ES-I3 (cell line): Measurements from ENCODE around the gene TOX3.

Source experiments
- H3K36me3 ChIP-seq: 2 replicates; pipeline ENCODE4 v1.6.1; 2013; ENCODE audit warnings: mild to moderate bottlenecking, low read length, control low read depth, moderate library complexity; ENCODE audit not compliant: insufficient read depth
- H3K4me1 ChIP-seq: 2 replicates; pipeline ENCODE4 v1.6.1; 2013; ENCODE audit warnings: mild to moderate bottlenecking, control low read depth, low read length; ENCODE audit not compliant: insufficient read depth
- H3K9ac ChIP-seq: 2 replicates; pipeline ENCODE4 v1.6.1; 2013; ENCODE audit warnings: low read depth, mild to moderate bottlenecking, low read length, moderate library complexity
- H3K9me3 ChIP-seq: 2 replicates; pipeline ENCODE4 v1.6.1; 2013; ENCODE audit warnings: mild to moderate bottlenecking, low read length, moderate library complexity; ENCODE audit not compliant: control insufficient read depth, insufficient read depth

The TOX3 gene

DNA sequence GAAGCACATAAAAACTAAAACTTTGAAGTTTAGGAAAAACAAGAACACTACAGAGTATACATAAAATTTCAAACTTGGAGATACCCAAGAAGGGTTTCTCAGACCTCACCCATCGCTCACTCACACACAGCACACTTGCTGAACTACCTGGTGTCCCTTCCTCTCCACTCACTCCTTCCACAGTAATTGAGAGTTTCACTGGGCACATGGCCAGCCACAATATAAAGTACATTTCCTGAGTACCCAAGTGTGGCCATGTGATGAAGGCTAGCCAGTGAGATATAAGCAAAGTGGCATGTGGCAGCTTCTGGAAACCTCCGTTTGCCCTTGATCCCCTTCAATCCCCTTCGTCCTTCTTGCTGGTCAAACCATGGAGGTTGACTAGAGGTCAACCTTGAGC is 11.9 kb downstream of the TOX3 start:
- no peak overlapping the region for H3K9ac ChIP-seq
- H3K36me3 ChIP-seq, result no peaks in the 10 kb centered on the region
- no peaks in the 10 kb centered on the region for H3K9me3 ChIP-seq
- H3K4me1 ChIP-seq, result peaks cover 5% of the 10 kb centered on the region; the same call in 1 of the 2 replicates

DNA sequence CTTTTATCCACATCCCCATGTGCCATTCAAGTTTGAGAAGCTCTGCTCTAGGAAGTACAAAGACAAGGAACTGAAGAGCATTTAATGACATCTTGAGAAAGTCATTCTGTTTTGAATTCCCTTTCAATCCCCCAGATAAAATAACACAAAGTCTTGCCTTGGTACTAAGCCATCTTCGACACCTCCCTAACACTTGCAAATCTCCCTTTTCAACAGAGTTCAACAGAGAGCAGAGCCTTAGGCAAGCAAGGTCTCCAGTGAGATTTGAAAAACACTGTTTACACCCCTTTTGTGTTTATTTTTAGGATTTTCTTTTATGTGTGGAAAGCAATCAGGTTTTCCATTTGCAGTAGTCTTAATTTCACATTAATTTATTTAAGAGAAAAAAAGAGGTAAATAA is 13.6 kb downstream of the TOX3 start:
- Histone ChIP-seq H3K9ac (no peak overlapping the region), H3K4me1 (peaks cover 5% of the 10 kb centered on the region; the same call in 1 of the 2 replicates), H3K9me3 (no peaks in the 10 kb centered on the region), H3K36me3 (no peaks in the 10 kb centered on the region)

DNA sequence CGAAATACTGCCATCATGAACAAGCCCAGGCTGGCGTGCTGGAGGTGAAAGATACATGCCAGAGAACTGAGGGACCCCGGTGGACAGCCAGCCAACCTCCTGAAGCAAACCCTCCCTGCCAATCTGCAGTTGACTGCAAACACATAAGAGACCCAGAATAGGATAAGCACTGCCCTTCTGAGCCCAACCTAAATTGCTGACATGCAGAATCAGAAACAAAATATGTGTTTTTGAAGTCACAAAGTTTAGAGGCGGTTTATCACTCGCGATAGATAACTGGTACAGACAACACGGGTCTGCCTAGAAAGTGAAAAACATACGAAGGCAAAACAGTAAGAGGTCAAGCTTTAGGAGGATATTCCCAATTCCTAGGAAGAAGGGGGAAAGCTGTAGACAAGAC is 14.6 kb downstream of the TOX3 start:
- no peaks in the 10 kb centered on the region for H3K9me3 ChIP-seq
- no peaks in the 10 kb centered on the region for H3K36me3 ChIP-seq
- peaks cover 5% of the 10 kb centered on the region; the same call in 1 of the 2 replicates for H3K4me1 ChIP-seq
- no peak overlapping the region for H3K9ac ChIP-seq

DNA sequence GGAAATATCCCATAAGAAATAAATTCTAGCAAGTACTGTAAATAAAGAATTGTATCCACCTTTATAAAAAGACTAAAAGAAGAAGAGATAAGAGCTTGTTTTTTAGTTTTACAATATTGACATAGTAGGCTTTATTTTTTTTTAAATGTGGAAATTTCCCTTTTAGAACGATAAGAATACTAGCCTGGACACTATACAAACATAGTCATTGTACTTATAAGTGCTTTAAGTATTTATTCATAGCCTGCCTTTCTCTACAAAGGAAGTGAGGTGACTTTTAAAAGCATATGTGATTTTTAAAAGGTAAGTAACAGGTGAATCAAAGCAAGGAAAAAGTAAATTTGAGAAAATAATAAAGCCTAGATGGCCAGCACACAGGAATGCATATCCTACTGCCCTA is 17.7 kb downstream of the TOX3 start:
- peaks cover 20% of the 10 kb centered on the region; the same call in 1 of the 2 replicates for H3K4me1 ChIP-seq
- no peaks in the 10 kb centered on the region for H3K36me3 ChIP-seq
- no peak overlapping the region for H3K9ac ChIP-seq
- no peaks in the 10 kb centered on the region for H3K9me3 ChIP-seq

DNA sequence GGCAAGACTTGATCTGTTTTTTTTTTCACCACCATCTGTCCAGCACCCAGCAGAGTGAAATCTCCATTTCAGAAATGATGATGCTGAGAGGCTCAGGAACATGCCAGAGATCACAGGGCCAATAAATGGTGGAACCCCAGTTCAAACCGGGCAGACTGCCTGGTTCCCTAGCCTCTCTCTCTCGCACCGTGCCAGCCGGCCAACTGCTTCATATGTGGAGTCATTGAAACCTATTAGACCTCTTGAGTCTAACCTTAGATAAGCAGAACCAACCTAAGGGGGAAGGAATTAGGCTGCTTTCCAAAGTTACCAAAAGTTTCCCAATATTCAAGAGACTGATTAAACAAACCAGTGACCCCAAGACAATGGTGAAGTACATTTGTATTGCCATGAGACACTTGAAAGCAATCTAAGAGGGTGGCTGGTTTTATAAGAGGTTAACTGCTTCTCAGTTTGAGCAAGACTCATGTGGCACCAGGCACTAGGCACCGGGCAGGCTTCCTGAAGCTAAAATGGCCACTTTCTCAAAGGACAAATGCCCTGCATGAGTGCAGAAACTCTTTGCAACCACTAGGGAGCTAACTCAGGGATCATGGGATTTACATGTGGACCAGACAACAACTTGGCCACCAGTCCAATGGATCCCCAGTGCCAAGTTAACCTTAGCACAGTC is 18.4 kb downstream of the TOX3 start:
- no peaks in the 10 kb centered on the region for H3K9me3 ChIP-seq
- no peak overlapping the region for H3K9ac ChIP-seq
- peaks cover 15% of the 10 kb centered on the region; the same call in 1 of the 2 replicates for H3K4me1 ChIP-seq
- H3K36me3 ChIP-seq, result no peaks in the 10 kb centered on the region

DNA sequence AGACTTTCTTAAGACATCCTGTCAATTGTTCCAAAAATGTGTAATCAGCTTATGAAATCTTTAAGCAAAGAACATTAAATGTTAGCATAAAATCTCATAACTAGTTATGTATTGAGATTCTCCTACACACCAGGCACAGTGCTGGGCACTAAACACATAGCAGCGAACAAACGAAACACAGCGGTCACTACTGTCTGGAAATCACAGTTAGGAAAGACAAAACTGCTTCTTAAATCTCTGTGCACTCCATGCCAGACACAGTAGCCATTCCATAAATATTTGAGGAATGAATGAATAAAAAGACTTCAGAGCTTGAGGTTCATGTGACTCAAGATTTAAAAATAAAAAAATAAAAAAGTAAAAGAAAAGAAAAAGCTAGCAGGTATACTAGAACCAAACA is 20.1 kb downstream of the TOX3 start:
- no peak overlapping the region for H3K9ac ChIP-seq
- peaks cover 19% of the 10 kb centered on the region; the same call in 1 of the 2 replicates for H3K4me1 ChIP-seq
- no peaks in the 10 kb centered on the region for H3K9me3 ChIP-seq
- no peaks in the 10 kb centered on the region for H3K36me3 ChIP-seq

DNA sequence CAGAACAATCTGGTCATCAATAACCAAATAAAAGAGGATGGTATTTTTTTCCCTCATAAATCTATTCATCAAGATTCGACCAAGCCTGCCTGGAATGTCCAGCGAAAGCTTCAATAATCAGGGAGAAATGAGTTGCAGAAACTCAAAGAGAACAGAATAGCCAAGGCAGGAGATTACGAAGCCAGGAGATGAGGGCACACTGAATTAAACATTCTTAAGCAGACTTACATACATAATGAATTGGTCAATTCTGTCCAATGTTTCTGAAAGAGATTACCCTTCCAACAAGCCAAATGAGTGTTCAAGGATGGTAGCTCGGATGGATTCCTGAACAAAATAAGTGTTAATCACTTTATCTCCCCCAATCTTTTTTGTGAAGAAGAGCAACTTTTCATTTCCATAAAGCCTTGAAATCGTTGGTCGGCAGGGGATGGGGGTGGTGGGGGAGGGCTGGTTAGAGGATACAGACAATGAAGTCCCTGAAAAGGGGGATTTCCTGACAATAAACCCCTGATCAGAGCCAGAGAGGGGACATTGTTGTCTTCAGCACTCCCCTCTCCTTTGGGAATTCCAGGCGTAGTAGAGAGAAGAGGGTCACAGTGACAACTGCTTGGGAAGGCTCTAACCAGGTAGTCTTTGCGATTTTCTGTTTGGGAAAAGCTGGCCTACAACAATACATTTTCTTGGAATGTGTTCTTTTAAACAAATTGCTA is 20.7 kb downstream of the TOX3 start:
- Histone ChIP-seq H3K9ac (no peak overlapping the region), H3K36me3 (no peaks in the 10 kb centered on the region), H3K9me3 (no peaks in the 10 kb centered on the region), H3K4me1 (peaks cover 25% of the 10 kb centered on the region; the same call in 1 of the 2 replicates)

DNA sequence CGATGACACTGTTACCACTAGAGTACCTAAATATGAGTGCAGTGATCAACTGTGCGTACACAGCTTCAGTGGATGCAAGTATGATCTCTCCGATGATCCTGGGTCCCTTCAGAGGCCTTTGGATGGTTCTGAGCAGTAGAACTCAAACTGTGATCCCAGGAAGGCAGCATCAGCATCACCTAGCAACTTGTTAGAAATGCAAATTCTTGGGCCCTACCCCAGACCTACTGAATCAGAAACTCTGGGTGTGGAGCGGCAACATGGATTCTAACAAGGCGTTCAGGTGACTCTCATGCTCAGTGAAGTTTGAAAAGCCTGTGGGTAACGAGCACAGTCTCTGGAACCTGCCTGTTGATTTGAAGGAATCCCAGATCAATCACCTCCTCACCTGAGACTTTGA is 25.4 kb downstream of the TOX3 start:
- no peak overlapping the region for H3K9ac ChIP-seq
- H3K4me1 ChIP-seq, result peaks cover 24% of the 10 kb centered on the region; the same call in 1 of the 2 replicates
- H3K9me3 ChIP-seq, result no peaks in the 10 kb centered on the region
- no peaks in the 10 kb centered on the region for H3K36me3 ChIP-seq

DNA sequence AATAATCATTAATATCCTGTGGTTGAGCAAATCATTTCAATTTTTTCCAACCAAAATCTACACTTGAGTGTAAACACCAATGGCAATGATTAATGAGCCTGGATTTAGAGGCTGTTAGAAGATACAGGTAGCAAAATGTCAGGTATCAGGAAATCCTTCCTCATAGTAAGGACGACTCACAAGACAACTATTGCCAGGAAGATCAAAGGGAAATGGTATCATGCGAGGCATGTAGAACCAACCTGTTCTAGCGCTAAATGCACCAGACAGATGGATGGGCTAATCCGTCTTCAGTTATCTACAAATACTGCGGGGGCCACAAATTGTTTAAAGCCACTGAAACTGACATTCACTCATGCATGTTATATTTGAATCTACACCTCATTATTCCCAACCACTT is 28.1 kb downstream of the TOX3 start:
- Histone ChIP-seq H3K9ac (no peak overlapping the region), H3K36me3 (no peaks in the 10 kb centered on the region), H3K9me3 (no peaks in the 10 kb centered on the region), H3K4me1 (peaks cover 12% of the 10 kb centered on the region; the same call in 1 of the 2 replicates)

DNA sequence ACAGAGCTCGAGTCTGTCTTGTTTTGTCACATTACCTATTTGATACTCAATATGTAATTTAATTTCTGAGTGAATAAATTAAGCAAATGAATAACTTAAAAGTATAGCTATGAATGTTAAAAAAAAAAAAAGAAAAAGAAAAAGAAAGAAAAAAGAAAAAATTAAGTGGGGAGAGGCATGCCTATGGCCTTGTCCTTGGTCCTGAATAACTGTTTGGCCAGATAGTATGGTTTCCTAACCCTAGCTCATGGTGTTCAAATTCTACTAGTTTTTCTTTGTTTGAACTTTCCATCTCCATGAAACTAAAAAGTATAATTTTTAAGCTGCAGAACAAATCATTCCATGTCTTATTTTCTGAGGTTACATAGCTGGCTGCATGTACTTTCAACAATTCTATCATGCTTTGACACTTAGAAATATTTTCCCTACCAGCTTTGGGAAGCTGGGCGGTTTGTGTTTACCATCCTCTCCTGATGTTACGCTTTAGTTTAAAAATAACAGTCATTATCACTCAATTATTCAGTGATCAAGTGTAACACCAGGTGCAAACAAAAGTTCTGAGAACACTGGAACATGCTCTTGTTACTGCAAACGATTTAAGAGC is 31.8 kb downstream of the TOX3 start:
- no peaks in the 10 kb centered on the region for H3K36me3 ChIP-seq
- H3K4me1 ChIP-seq, result peaks cover 16% of the 10 kb centered on the region
- H3K9me3 ChIP-seq, result no peaks in the 10 kb centered on the region
- H3K9ac ChIP-seq, result no peak overlapping the region

DNA sequence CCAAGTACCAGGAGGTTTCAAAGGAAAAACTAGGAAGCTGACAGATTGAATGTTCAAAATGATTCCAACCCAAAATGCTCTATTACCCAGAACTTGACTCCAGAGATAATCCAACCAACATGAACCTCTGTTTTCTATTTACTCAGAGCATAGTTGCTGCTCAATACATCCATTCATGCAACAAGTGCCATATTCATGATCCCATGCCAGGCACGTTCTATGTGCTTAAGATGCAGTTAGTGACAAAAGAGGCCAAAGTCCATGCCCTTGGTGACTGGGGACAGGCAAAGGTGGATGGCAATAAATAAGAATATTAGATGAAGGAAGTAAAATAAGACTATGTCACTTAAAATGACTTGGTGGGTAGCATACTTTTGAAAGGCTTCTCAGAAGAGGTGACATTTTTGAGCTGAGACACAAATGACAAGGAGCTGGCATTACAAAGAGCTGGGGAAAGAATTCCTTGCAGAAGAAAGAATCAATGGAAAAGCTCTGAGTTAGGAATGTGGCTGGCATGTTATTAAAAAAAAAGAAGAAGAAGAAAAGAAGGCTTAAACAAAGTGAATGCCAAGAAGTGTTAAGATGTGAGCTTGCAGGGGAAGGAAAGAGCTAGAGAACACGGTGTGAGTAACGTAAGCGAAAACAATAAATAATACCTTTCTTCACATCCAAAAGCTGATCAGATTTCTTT is 34.5 kb downstream of the TOX3 start:
- Histone ChIP-seq H3K36me3 (no peaks in the 10 kb centered on the region), H3K9ac (no peak overlapping the region), H3K9me3 (no peaks in the 10 kb centered on the region), H3K4me1 (peaks cover 16% of the 10 kb centered on the region)

DNA sequence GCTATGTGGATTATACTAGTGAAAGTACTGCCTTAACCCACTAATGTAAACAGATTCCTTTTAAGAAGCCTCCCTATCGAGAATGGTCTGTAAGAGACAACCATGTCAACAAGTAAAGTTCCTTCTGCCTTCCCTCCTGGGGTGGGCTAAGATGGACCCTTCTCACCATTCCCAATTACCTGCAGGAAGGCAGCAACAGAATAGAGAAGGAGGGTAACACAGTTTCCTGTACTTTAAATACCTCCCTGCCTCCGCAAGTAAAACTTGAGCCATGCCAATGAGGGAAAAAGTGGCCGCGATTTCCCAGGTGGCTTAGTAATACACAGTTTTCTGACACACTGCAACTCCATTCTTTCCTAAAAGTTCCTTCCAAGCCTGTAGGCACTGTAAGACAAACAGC is 45.2 kb downstream of the TOX3 start:
- Histone ChIP-seq H3K9ac (no peak overlapping the region), H3K9me3 (no peaks in the 10 kb centered on the region), H3K36me3 (no peaks in the 10 kb centered on the region), H3K4me1 (peaks cover 25% of the 10 kb centered on the region)

DNA sequence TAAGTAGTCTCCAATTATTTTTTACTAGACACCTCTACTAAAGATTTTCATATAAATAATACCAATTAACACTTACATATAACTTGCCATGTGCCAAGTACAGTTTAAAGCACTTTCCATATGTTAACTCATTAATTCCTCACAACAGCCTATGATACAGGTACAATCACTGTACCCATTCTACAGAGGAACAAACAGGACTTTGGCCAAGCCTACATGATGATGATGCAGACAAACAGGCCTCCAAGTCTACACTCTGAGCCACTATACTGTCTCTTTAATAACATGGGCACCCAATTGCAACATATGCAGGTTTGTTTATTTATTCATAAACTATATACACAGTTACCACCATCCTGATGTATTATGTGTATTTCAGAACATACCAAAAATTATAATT is 46.0 kb downstream of the TOX3 start:
- Histone ChIP-seq H3K9ac (no peak overlapping the region), H3K4me1 (peaks cover 25% of the 10 kb centered on the region), H3K9me3 (no peaks in the 10 kb centered on the region), H3K36me3 (no peaks in the 10 kb centered on the region)

DNA sequence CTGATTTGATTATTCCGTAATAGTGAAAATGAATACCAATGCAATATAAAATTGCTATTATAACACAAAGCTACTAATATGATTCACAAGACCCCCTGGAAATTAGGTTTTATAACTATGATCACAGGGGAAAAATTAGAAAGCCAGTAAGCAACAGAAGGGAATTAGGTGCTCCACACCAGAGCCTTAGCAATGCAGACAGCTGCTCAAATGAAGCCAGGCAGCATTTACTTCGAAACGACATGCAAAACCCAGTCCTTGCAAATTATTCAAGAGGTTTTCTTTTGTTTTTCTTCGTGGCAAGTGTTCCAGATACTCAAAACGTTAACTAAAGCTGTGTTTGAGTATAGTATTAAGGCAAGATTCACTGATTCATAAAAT is 47.9 kb downstream of the TOX3 start:
- no peaks in the 10 kb centered on the region for H3K9me3 ChIP-seq
- no peak overlapping the region for H3K9ac ChIP-seq
- peaks cover 25% of the 10 kb centered on the region for H3K4me1 ChIP-seq
- H3K36me3 ChIP-seq, result no peaks in the 10 kb centered on the region
